Omental fat pad (tissue), 4 donors: ENCODE measurements around the gene TRNT1. TPM values are rescaled to one million over a fixed set of nuclear protein-coding genes. Genes with fewer than 3 reads are reported as not detected.

Experiments
- ATAC-seq: fragments of 150-250 bp; one replicate; pipeline ENCODE4 v1.9.1; 2016; ENCODE audit warnings: mild to moderate bottlenecking, moderate library complexity; ENCODE audit not compliant: low FRiP score
- DNase-seq: peaks from one replicate; pipeline ENCODE4 v3.0.0-alpha.2; 2019; ENCODE audit warnings: low spot score
- total RNA-seq, 4 donors: library from RNA; depleted of rRNA; stranded (reverse); fragments of >200 nt; gene quantifications; one replicate each; pipeline ENCODE4 v1.1.0, GENCODE V29; 2016
- TF ChIP-seq, protein P1 (sequence below), 3 donors: fragments of 450-650 bp; IDR thresholded peaks; one replicate each; pipeline ENCODE4 v1.5.1; 2016 to 2017; ENCODE audit warnings: antibody characterized with exemption in 3 of 3, mild to moderate bottlenecking in 3 of 3, moderate library complexity in 2 of 3

Gene TRNT1
- total RNA-seq, 4 donors from 2014 or later, result 16.0 to 42.7 (median 27.6) TPM

DNA sequence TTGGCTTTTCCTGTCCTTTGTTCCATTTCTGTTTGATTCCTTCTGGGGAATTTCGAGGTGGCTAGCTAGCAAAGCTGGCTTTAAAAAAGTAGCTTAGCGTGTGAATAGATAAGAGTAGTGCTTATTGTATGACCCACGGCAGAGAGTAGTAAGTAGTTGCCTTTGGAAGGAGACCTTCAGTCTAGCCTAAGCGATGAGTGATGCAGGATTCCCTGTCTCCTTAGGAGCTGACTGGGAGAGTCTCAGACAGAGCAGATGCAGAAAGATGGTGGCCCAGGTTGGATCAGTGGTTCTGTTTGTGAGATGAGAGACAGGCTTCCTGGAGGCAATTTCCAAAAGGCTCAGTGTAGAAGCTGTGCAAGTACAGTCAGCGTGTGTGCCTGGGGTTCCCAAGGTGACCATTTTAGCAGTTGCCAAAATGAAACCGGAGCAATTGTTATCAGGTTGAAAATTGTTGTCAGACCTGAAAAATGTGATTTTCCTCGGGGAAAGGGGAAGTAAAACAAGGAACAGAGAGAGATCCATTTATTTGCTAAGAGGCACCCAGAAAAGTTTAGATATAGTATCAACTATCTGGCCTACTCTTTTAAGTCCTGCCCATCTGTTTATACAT, 15.9 kb upstream of the TRNT1 start:
- ATAC-seq (no peak), DNase-seq (no peak)

DNA sequence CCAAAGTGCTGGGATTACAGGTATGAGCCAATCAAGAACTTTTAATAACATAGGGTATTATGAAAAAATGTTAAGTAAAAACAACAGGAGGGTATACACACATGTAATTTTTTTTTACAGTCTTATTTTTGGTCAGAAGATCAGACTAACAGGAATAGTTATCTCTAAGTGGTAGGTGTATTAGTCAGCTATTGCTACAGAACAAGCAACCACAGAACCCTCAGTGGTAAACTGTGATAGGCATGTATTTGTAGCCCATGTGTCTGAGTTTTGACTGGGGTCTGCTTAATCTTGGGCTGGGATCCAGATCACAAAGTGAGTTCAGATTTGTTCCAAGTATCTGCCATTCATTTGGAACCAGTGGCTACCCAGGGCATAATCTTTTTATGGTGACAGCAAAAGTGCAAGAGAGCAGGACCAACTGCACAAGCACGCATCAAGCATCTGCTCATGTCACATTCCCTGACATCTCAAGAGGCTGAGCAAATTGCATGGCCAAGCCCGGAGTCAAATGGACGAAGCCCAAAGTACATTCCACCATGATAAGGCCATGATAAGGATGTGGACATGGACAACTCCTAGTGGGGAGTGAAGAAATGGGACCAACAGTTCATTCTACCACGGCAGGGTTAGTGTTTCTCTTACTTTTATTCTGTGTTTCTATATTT, 13.6 kb upstream of the TRNT1 start:
- ATAC-seq (no peak), DNase-seq (no peak)
- TF ChIP-seq, protein P1, sequence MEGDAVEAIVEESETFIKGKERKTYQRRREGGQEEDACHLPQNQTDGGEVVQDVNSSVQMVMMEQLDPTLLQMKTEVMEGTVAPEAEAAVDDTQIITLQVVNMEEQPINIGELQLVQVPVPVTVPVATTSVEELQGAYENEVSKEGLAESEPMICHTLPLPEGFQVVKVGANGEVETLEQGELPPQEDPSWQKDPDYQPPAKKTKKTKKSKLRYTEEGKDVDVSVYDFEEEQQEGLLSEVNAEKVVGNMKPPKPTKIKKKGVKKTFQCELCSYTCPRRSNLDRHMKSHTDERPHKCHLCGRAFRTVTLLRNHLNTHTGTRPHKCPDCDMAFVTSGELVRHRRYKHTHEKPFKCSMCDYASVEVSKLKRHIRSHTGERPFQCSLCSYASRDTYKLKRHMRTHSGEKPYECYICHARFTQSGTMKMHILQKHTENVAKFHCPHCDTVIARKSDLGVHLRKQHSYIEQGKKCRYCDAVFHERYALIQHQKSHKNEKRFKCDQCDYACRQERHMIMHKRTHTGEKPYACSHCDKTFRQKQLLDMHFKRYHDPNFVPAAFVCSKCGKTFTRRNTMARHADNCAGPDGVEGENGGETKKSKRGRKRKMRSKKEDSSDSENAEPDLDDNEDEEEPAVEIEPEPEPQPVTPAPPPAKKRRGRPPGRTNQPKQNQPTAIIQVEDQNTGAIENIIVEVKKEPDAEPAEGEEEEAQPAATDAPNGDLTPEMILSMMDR (IDR thresholded peaks at IDR 0.05), result no peak

More for the DNA sequence above, 15.9 kb upstream of the TRNT1 start:
- TF ChIP-seq, protein P1 (IDR thresholded peaks at IDR 0.05), result no peak

DNA sequence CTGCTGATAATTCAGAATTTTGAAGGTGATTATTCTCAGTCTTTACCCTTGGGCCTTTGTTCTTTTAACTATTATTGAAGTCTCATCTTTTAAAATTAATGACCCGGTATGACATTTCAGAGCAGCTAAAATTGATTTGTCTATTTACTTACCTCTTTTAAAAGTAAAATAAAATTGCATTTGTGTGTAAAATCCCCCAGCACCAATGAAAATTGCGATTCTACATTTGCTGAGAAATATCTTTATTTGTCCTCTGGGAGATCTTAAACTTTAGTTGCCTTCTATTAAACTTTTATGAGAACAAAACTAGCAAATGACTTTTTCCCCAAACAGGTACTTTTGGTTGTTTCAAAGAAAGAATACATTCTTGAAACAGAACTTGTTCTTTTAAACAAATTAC, 9.1 kb upstream of the TRNT1 start:
- ATAC-seq, result no peak
- TF ChIP-seq, protein P1 (IDR thresholded peaks at IDR 0.05), result no peak

DNA sequence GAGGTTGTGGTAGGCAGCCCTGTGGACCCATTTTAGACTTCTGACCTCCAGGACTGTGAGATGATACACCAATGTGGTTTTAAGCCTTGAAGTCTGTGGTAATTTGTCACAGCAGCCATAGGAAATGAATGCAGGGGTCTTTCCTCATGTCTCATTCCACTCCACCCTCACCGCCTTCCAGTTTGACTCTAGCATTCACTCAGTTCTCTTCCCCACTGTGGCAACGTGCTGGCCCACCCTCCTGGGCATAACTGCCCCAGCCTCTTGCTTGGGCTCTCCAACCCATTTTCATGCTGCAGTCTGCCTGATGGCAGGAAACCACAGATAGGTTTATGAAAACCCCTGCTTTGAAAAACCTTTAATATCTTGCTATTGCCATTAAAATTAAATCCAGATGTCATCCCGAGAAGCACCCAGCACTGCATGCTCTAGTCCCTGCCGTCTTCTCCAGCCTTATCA, 7.3 kb upstream of the TRNT1 start:
- TF ChIP-seq, protein P1 (IDR thresholded peaks at IDR 0.05), result no peak

More for the DNA sequence above, 9.1 kb upstream of the TRNT1 start:
- no peak for DNase-seq

DNA sequence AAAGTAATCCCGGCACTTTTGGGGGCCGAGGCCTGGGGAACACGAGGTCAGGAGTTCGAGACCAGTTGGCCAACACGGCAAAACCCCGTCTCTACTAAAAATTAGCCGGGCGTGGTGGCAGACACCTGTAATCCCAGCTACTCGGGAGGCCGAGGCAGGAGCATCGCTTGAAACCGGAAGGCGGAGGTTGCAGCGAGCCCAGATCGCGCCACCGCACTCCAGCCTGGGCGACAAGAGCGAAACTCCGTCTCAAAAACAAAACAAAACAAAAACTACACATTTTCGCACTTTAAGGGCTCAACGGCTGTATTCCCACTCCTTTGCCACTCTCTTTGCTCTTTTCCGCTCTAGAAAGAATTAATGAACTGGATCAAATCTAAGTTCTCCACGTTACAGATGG, 763 bp upstream of the TRNT1 start:
- no peak for ATAC-seq

More for the DNA sequence above, 7.3 kb upstream of the TRNT1 start:
- ATAC-seq (no peak), DNase-seq (no peak)

DNA sequence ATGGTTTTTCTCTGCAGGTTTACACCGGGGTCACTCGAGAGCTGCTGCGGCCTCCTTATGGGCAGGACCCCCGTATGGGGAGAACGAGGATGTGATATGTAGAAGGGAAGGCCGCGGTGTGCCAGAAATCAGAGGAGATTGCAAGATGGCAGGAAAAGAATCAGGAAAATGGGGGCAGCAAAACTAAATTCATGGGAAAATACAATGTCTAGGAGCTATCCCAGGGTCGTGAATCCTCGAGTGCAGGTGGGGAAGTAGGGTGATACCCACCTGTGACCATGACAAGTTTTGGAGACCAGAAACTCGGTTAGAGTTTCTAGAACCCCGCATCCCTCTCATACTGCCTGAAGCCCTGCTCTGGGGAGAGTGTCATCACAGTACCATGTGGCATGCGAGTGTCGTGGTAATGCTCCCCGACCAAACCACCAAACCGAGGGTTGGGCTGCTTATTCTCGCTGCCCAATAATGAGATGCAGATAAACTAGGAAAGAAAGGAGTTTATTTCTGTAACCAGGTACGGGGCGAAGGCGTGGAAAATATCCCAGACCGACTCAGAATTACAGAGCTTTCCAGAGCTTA, 781 bp downstream of the TRNT1 start:
- ATAC-seq, result no peak

More for the DNA sequence above, 763 bp upstream of the TRNT1 start:
- TF ChIP-seq, protein P1 (IDR thresholded peaks at IDR 0.05), result no peak
- no peak for DNase-seq

More for the DNA sequence above, 781 bp downstream of the TRNT1 start:
- no peak for DNase-seq
- TF ChIP-seq, protein P1 (IDR thresholded peaks at IDR 0.05), result no peak
